Measurements from ENCODE around the gene ELAVL4.

DNA sequence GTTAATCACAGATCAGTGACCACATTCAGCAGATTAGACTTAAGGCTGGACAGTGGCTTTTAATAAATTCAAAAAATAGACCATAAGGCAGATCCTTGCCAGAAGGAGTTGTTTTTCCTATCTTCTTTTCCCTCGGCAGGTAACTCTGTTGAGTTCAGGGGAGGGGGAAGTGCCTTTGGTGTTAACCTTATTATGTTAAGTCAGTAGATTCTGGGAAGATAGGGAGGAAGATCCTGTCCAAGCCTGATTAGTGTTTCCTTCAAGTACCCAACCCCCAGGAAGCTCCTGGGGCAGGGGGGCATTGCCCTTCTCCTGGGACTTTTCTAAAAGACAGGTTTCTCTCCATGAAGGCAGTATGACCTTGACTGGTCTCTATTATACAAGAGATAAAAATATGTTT, 87.4 kb downstream of the ELAVL4 start:
- TF ChIP-seq POLR2AphosphoS5 (IDR thresholded peaks at IDR 0.05) (no peak), POLR2A (IDR thresholded peaks at IDR 0.05) (no peak)

Data from prostate gland (tissue), 1 donor.